22Rv1 (cell line): ENCODE data around the gene CYP19A1.

ENCODE experiments used
- H3K27ac ChIP-seq: fragments of 450-650 bp; 2 replicates; pipeline ENCODE4 v1.5.1; 2017
- ZFX ChIP-seq: fragments of 450-650 bp; IDR thresholded peaks from 2 replicates; pipeline ENCODE4 v1.6.1; 2017; ENCODE audit warnings: antibody characterized with exemption, borderline replicate concordance
- TF ChIP-seq, protein P1 (sequence below): fragments of 450-650 bp; IDR thresholded peaks from 2 replicates; pipeline ENCODE4 v1.5.1; 2017; ENCODE audit warnings: mild to moderate bottlenecking

Gene CYP19A1

GRCh38 chr15:51226576-51227210 is 111.7 kb downstream of the CYP19A1 start:
- H3K27ac ChIP-seq: no peak overlapping the region
- no peak for TF ChIP-seq ZFX
- TF ChIP-seq, protein P1, sequence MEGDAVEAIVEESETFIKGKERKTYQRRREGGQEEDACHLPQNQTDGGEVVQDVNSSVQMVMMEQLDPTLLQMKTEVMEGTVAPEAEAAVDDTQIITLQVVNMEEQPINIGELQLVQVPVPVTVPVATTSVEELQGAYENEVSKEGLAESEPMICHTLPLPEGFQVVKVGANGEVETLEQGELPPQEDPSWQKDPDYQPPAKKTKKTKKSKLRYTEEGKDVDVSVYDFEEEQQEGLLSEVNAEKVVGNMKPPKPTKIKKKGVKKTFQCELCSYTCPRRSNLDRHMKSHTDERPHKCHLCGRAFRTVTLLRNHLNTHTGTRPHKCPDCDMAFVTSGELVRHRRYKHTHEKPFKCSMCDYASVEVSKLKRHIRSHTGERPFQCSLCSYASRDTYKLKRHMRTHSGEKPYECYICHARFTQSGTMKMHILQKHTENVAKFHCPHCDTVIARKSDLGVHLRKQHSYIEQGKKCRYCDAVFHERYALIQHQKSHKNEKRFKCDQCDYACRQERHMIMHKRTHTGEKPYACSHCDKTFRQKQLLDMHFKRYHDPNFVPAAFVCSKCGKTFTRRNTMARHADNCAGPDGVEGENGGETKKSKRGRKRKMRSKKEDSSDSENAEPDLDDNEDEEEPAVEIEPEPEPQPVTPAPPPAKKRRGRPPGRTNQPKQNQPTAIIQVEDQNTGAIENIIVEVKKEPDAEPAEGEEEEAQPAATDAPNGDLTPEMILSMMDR: no peak

DNA sequence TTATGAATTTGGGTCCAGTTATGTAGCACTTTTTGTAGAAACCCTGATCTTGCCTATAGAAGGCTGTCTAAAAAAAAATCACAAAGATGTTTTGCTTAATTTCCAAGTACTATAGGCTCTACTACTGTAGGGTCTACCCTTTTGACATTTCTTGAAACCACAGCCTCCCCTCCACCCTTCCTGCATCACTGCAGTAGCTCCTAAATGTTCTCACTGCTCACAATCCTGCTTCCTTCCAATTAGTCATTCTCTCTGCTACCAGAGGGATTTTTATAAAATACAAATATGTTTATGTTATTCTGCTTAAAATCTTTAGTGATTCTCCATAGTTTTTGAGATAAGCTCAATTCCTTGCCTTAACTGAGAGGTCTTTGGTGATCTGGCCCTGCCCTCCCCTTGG is 114.0 kb downstream of the CYP19A1 start:
- TF ChIP-seq, protein P1: no peak
- no peak for TF ChIP-seq ZFX
- H3K27ac ChIP-seq: no peak overlapping the region

- TF ChIP-seq ZFX: no peak
- TF ChIP-seq, protein P1: no peak
- no peak overlapping the region for H3K27ac ChIP-seq
Observed at GRCh38 chr15:51223771-51224229, 114.6 kb downstream of the CYP19A1 start.

DNA sequence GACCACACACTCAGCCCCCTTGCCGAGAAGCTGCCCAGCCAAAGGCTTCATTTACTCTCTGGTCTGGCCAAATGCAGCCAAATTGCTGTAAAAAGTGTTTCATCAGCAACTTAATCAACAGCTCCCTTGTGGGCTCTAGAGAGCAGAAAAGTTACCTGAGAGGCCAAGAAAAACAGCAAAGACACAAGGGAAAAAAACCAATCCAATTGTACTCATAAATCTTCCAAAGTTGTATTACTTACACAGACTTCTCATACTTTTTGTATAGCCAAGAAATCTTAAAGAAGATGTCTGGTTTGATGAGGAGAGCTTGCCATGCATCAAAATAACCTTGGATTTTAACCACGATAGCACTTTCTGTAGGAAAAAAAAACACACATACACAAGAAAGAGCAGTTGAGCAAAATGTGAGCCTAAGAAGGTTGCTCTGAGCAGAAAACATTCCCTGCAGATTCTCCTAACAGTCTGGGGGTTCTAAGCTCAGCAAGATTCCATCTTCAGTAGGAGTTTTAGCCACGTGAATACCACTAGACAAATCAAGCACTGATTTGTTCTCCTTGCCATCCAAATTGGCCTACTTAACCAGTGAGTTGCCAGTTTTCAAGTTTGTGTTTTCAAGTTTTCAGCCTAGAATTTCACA is 120.0 kb downstream of the CYP19A1 start:
- TF ChIP-seq, protein P1: no peak
- no peak for TF ChIP-seq ZFX
- H3K27ac ChIP-seq: no peak overlapping the region

- H3K27ac ChIP-seq: no peak overlapping the region
- TF ChIP-seq, protein P1: no peak
- TF ChIP-seq ZFX: no peak
Observed at GRCh38 chr15:51212909-51213308, 125.5 kb downstream of the CYP19A1 start.

GRCh38 chr15:51212239-51212638 is 126.2 kb downstream of the CYP19A1 start:
- H3K27ac ChIP-seq: no peak overlapping the region
- TF ChIP-seq, protein P1: no peak
- no peak for TF ChIP-seq ZFX
